Endothelial cell of umbilical vein (primary cell): ENCODE results near the gene RIBC1. TPM values are rescaled to one million over a fixed set of nuclear protein-coding genes. Genes with fewer than 3 reads are reported as not detected.

ENCODE experiments used
- BruUV-seq: library from RNA; stranded (reverse); fragments of 400-500 nt; replicated peaks from 2 replicates; lab custom pipeline; 2021; lab: Mats Ljungman, UMichigan
- CTCF ChIA-PET: fragments of 300-600, 350-600 bp; sonication (Branson Sonifier 250); formaldehyde crosslinking; loops from one replicate; lab custom pipeline; 2021; ENCODE audit warnings: antibody characterized with exemption, inconsistent platforms; lab: Charles Lee
- POLR2A ChIA-PET: fragments of 300-600, 350-600 bp; sonication (Branson Sonifier 250); formaldehyde crosslinking; loops from one replicate; lab custom pipeline; 2021; ENCODE audit warnings: antibody characterized with exemption, inconsistent platforms; lab: Charles Lee
- DNase-seq: peaks from one replicate; pipeline ENCODE4 v3.0.0-alpha.2; 2011; ENCODE audit warnings: low read depth, low spot score
- FAIRE-seq: peaks from 2 replicates; lab custom pipeline; 2011; peaks lifted over from hg19 to GRCh38; lab: Jason Lieb, UNC
- H2AFZ ChIP-seq: 2 replicates; pipeline ENCODE4 v1.6.0; 2012; ENCODE audit warnings: low read depth, low read length, control low read depth, inconsistent platforms
- H3K27ac ChIP-seq: 2 replicates; pipeline ENCODE4 v1.5.1; 2011; ENCODE audit warnings: low read depth, mild to moderate bottlenecking, control low read depth, low read length, moderate library complexity; ENCODE audit not compliant: insufficient read depth
- H3K27me3 ChIP-seq, 2 experiments: 2 replicates each; pipeline versions ENCODE4 v1.6.0 to v1.6.1; 2011; ENCODE audit warnings: low read length in 2 of 2, mixed read lengths in 1 of 2; ENCODE audit not compliant: control insufficient read depth in 2 of 2, insufficient read depth in 2 of 2
- H3K36me3 ChIP-seq, 2 experiments: 2 replicates in 1 of 2; 3 replicates in 1 of 2; pipeline ENCODE4 v1.5.1; 2011; ENCODE audit warnings: low read length in 2 of 2, mild to moderate bottlenecking in 1 of 2, moderate library complexity in 1 of 2; ENCODE audit not compliant: control insufficient read depth in 2 of 2, insufficient read depth in 2 of 2; ENCODE audit errors: extremely low read depth in 1 of 2
- H3K4me1 ChIP-seq: 3 replicates; pipeline ENCODE4 v1.5.1; 2011; ENCODE audit warnings: mild to moderate bottlenecking, low read length; ENCODE audit not compliant: control insufficient read depth, insufficient read depth; ENCODE audit errors: extremely low read depth
- H3K4me2 ChIP-seq: 2 replicates; pipeline ENCODE4 v1.6.1; 2011; ENCODE audit warnings: low read length, control low read depth, mixed read lengths; ENCODE audit not compliant: insufficient read depth
- H3K4me3 ChIP-seq, 3 experiments: fragments of 200-600 bp in 1 of 3; sonication (generic), shearing (Covaris generic) in 1 of 3; replicated peaks in 1 of 3; 2 replicates each; pipeline ENCODE4 v1.5.1; 2011 to 2016; ENCODE audit warnings: control low read depth in 3 of 3, low read length in 3 of 3, mild to moderate bottlenecking in 2 of 3, inconsistent platforms in 1 of 3, low read depth in 1 of 3, moderate library complexity in 1 of 3; ENCODE audit not compliant: insufficient read depth in 1 of 3
- H3K79me2 ChIP-seq: 2 replicates; pipeline ENCODE4 v1.6.0; 2012; ENCODE audit warnings: low read length, inconsistent platforms; ENCODE audit not compliant: control insufficient read depth, insufficient read depth
- H3K9ac ChIP-seq: replicated peaks from 2 replicates; pipeline ENCODE3; 2011; ENCODE audit warnings: low read length, control low read depth; ENCODE audit not compliant: insufficient read depth; ENCODE audit errors: extremely low read depth
- H3K9me1 ChIP-seq: replicated peaks from 3 replicates; pipeline ENCODE4 v1.6.0; 2011; ENCODE audit warnings: mild to moderate bottlenecking, low read length; ENCODE audit not compliant: control insufficient read depth, insufficient read depth; ENCODE audit errors: extremely low read depth
- H3K9me3 ChIP-seq: replicated peaks from 2 replicates; pipeline ENCODE4 v1.5.1; 2012; ENCODE audit warnings: low read length, inconsistent platforms; ENCODE audit not compliant: control insufficient read depth, insufficient read depth
- H4K20me1 ChIP-seq: replicated peaks from 2 replicates; pipeline ENCODE3; 2011; ENCODE audit warnings: mild to moderate bottlenecking, low read length; ENCODE audit not compliant: control insufficient read depth, insufficient read depth; ENCODE audit errors: extremely low read depth
- EZH2 ChIP-seq: IDR thresholded peaks from 2 replicates; pipeline ENCODE4 v1.6.1; 2012; ENCODE audit warnings: borderline replicate concordance, low read depth, mild to moderate bottlenecking, moderate library complexity, low read length, inconsistent platforms; ENCODE audit not compliant: severe bottlenecking
- FOS ChIP-seq: IDR thresholded peaks from 2 replicates; pipeline ENCODE4 v1.6.1; 2011; ENCODE audit warnings: mild to moderate bottlenecking, low read length, moderate library complexity, borderline replicate concordance; ENCODE audit not compliant: insufficient read depth
- GATA2 ChIP-seq: IDR thresholded peaks from 2 replicates; pipeline ENCODE4 v1.7.0; 2011; ENCODE audit warnings: low read depth, mild to moderate bottlenecking, moderate library complexity, mixed read lengths, low read length; ENCODE audit not compliant: insufficient read length, insufficient read depth
- JUN ChIP-seq: IDR thresholded peaks from 2 replicates; pipeline ENCODE4 v1.6.1; 2011; ENCODE audit warnings: borderline replicate concordance, low read depth; ENCODE audit not compliant: insufficient read length, insufficient read depth
- MYC ChIP-seq: IDR thresholded peaks from one replicate; pipeline ENCODE4 v1.6.1; 2011; ENCODE audit warnings: mild to moderate bottlenecking, low read depth, low read length
- POLR2A ChIP-seq: IDR thresholded peaks from 2 replicates; pipeline ENCODE4 v1.6.1; 2012; ENCODE audit warnings: low read depth, mild to moderate bottlenecking, control low read depth, low read length
- POLR2AphosphoS5 ChIP-seq: IDR thresholded peaks from 2 replicates; pipeline ENCODE4 v1.6.1; 2012; ENCODE audit warnings: low read depth, mild to moderate bottlenecking, control low read depth, low read length, moderate library complexity; ENCODE audit not compliant: insufficient read depth
- dilution Hi-C: fragments of 300-500 bp; cut with MboI; formaldehyde crosslinking; loops from one replicate; pipeline ENCODE4 v1.15.0; 2019; ENCODE audit warnings: low sequenced_read_pairs; ENCODE audit not compliant: extremely low pct_ligation_motif_present
- intact Hi-C: fragments of 100-400 bp; cut with micrococcal nuclease; formaldehyde crosslinking; loops from one replicate; pipeline ENCODE4 v1.10.0; 2022
- microRNA-seq: library from miRNA; unstranded; fragments of <30 nt; microRNA quantifications from one replicate; pipeline ENCODE4 v1.2.0, GENCODE V29; 2021; ENCODE audit warnings: borderline number of aligned reads, borderline replicate concordance
- polyA plus RNA-seq, 4 experiments: library from polyadenylated mRNA; depleted of rRNA in 3 of 4; stranded (reverse) in 3 of 4; unstranded in 1 of 4; fragments of >200 nt; gene quantifications; 2 replicates each; pipeline versions ENCODE4 v1.2.1 to v1.2.3, GENCODE V29; 2011 to 2012; ENCODE audit warnings: missing spikeins in 1 of 4
- small RNA-seq: library from RNA; depleted of rRNA; stranded (forward); fragments of <200 nt; gene quantifications from one replicate; pipeline ENCODE3, GENCODE V24; 2012; ENCODE audit warnings: low replicate concordance, low read depth; ENCODE audit not compliant: insufficient read depth, insufficient read length
- total RNA-seq: library from RNA; stranded (reverse); gene quantifications from 2 replicates; pipeline ENCODE4 v1.2.3, GENCODE V29; 2021
- TF ChIP-seq, protein P1 (sequence below), 2 donors: IDR thresholded peaks; 1 replicate in 1 of 2; 2 replicates in 1 of 2; pipeline ENCODE4 v1.5.1; 2011; ENCODE audit warnings: low read length in 2 of 2, mild to moderate bottlenecking in 2 of 2, moderate library complexity in 2 of 2, control low read depth in 1 of 2, inconsistent platforms in 1 of 2, low read depth in 1 of 2; ENCODE audit not compliant: insufficient read depth in 1 of 2; ENCODE audit errors: extremely low read depth in 1 of 2
- TF ChIP-seq, protein P2 (sequence below): IDR thresholded peaks from 2 replicates; pipeline ENCODE4 v1.6.1; 2011; ENCODE audit not compliant: insufficient read depth, insufficient read length

The RIBC1 gene
- total and polyA plus RNA-seq, 2 donors (not counting 3 experiments of a cell fraction or from before 2014, with no cell fraction given), result 0.23 to 0.86 TPM

DNA sequence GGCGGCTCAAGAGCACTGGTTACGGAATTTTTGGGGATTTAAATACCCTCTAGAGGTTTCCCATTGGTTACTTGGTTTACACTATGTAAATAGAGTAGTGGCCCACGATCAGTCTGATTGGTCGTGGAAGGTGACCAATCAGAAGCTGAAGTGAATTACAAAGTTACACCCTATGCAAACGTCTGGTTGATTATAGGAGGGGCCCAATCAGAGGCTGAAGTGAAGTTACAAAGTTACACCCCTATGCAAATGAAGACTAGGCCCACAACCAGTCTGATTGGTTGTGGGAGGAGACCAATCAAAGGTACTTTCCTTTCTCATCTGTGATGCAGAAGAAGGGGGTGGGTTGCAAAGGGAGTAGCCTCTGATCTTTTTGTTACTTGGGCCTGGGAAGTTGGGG lies 56.6 kb downstream of the RIBC1 start:
- intact Hi-C loops, result no loop called here
- FAIRE-seq, result no peak

More for the DNA sequence above, 56.6 kb downstream of the RIBC1 start:
- no peak for DNase-seq
- no TSS peak for BruUV-seq
- H3K9me1 ChIP-seq, result no peaks in the 10 kb centered on the region
- H3K9ac ChIP-seq, result no peak overlapping the region
- no peaks in the 10 kb centered on the region for H3K36me3 ChIP-seq
- H3K27ac ChIP-seq, result no peak overlapping the region
- ChIA-PET CTCF (no interaction called here), POLR2A (no interaction called here)
- H3K4me2 ChIP-seq, result no peak overlapping the region
- no peaks in the 10 kb centered on the region for H4K20me1 ChIP-seq
- no peak overlapping the region for H2AFZ ChIP-seq
- dilution Hi-C loops, result no loop called here
- peaks cover 0 to 2% of the 10 kb centered on the region in 2 experiments for H3K27me3 ChIP-seq
- no peaks in the 10 kb centered on the region for H3K79me2 ChIP-seq
- TF ChIP-seq, protein P1, sequence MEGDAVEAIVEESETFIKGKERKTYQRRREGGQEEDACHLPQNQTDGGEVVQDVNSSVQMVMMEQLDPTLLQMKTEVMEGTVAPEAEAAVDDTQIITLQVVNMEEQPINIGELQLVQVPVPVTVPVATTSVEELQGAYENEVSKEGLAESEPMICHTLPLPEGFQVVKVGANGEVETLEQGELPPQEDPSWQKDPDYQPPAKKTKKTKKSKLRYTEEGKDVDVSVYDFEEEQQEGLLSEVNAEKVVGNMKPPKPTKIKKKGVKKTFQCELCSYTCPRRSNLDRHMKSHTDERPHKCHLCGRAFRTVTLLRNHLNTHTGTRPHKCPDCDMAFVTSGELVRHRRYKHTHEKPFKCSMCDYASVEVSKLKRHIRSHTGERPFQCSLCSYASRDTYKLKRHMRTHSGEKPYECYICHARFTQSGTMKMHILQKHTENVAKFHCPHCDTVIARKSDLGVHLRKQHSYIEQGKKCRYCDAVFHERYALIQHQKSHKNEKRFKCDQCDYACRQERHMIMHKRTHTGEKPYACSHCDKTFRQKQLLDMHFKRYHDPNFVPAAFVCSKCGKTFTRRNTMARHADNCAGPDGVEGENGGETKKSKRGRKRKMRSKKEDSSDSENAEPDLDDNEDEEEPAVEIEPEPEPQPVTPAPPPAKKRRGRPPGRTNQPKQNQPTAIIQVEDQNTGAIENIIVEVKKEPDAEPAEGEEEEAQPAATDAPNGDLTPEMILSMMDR (IDR thresholded peaks at IDR 0.05; ENCODE audit: extremely low read depth in 1 of 2, insufficient read depth in 1 of 2, low read depth in 1 of 2, low read length in 2 of 2), result no peak
- TF ChIP-seq MYC (no peak), FOS (no peak), JUN (no peak), EZH2 (no peak), POLR2A (no peak), POLR2AphosphoS5 (no peak), GATA2 (no peak)
- TF ChIP-seq, protein P2, sequence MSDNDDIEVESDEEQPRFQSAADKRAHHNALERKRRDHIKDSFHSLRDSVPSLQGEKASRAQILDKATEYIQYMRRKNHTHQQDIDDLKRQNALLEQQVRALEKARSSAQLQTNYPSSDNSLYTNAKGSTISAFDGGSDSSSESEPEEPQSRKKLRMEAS, result no peak
- no peaks in the 10 kb centered on the region for H3K4me1 ChIP-seq
- no peaks in the 10 kb centered on the region for H3K9me3 ChIP-seq
- H3K4me3 ChIP-seq, result no peak overlapping the region

Small RNA genes within 50 kb of the gene (microRNA-seq; reads per million reads assigned to microRNA genes)
- gene MIR6857, result not detected

Small RNA genes within 50 kb of the gene (small RNA-seq; reads per million reads assigned to genes)
- gene MIR6857 (not detected), gene VTRNA3-1P (not detected)

Other genes starting within 250 kb of the RIBC1 start
- 77.8 and 78.7 TPM in 2 replicates for gene KDM5C, start 197.7 kb upstream of the RIBC1 start, total RNA-seq
- 44.7 and 45.9 TPM in 2 replicates for gene KDM5C, start 197.7 kb upstream of the RIBC1 start, polyA plus RNA-seq
- 9.4 and 9.9 TPM in 2 replicates for gene IQSEC2, start 141.3 kb upstream of the RIBC1 start, total RNA-seq
- gene IQSEC2, start 141.3 kb upstream of the RIBC1 start, polyA plus RNA-seq, result 5.4 and 6.7 TPM in 2 replicates
- 72.5 and 75.9 TPM in 2 replicates for gene SMC1A, start 219 bp upstream of the RIBC1 start, total RNA-seq
- 11.1 and 15.4 TPM in 2 replicates for gene SMC1A, start 219 bp upstream of the RIBC1 start, polyA plus RNA-seq
- gene HSD17B10, start 11.5 kb downstream of the RIBC1 start, total RNA-seq, result 81.4 and 82.3 TPM in 2 replicates
- gene HSD17B10, start 11.5 kb downstream of the RIBC1 start, polyA plus RNA-seq, result 163 and 171 TPM in 2 replicates